ENCODE results near the gene SETX.
"Not testable (repeated sequence)": the region's sequence is repeated elsewhere in the genome, so short reads cannot be mapped to it uniquely, and the experiment has no call there.

GRCh38 chr9:132377769-132378168, 23.0 kb upstream of the SETX start:
- TF ChIP-seq CTCF, EZH2, EZH2phosphoT487 (IDR thresholded peaks at IDR 0.05): not testable (repeated sequence)
